Mucosa of descending colon (tissue), 3 donors: ENCODE results near the gene RAB4B. TPM values are rescaled to one million over a fixed set of nuclear protein-coding genes. Genes with fewer than 3 reads are reported as not detected.
A peak's percentile ranks its signal among the peaks of the same experiment; 100 is the strongest.

Experiments
- ATAC-seq: fragments of 200-7000 bp; cut with Tn5 transposase; one replicate; pipeline ENCODE4 v1.9.1; 2020; ENCODE audit warnings: mild to moderate bottlenecking, moderate library complexity
- DNase-seq, 3 donors: peaks; one replicate each; pipeline ENCODE4 v3.0.0-alpha.2; 2020
- H3K36me3 ChIP-seq: fragments of 200-600 bp; one replicate; pipeline ENCODE4 v1.8.0; 2021; ENCODE audit warnings: low read depth, mild to moderate bottlenecking
- H3K4me1 ChIP-seq: fragments of 200-600 bp; one replicate; pipeline ENCODE4 v1.8.0; 2021; ENCODE audit warnings: low read depth, mild to moderate bottlenecking
- H3K4me3 ChIP-seq: fragments of 200-600 bp; one replicate; pipeline ENCODE4 v1.8.0; 2021; ENCODE audit warnings: mild to moderate bottlenecking
- H3K9me3 ChIP-seq: fragments of 200-600 bp; one replicate; pipeline ENCODE4 v1.8.0; 2021; ENCODE audit warnings: mild to moderate bottlenecking
- CTCF ChIP-seq: fragments of 200-600 bp; IDR thresholded peaks from one replicate; pipeline ENCODE4 v1.8.0; 2022; ENCODE audit warnings: antibody characterized with exemption, mild to moderate bottlenecking
- intact Hi-C, 2 donors: fragments of 100-400 bp; cut with DNase I in 1 of 2; cut with micrococcal nuclease in 1 of 2; formaldehyde crosslinking; loops; one replicate each; pipeline versions ENCODE4 v1.11.0 to v1.11.1; 2022; cut with DNase I, micrococcal nuclease
- total RNA-seq, 3 donors: library from RNA; stranded (reverse); fragmentation: NEBNext Ultra II Directional in 2 of 3; extraction: Animal tissue kit (Norgen Biotek cat#: 25700) in 2 of 3; gene quantifications; one replicate each; pipeline versions ENCODE4 v1.2.1 to v1.2.4, GENCODE V29; 2021 to 2023
- donor health status: DM: no; HTN: no; CAD: no; lungs with moderate emphysema.
- donor health status: DM: no; HTN: no; CAD: no.
- donor health status: DM: no; HTN: yes; CAD: no.

Gene RAB4B
- total RNA-seq, 3 donors from 2014 or later, result 46.9 to 68.1 (median 61.0) TPM

GRCh38 chr19:40741527-40742390, 36.3 kb upstream of the RAB4B start:
- no peak for ATAC-seq
- Histone ChIP-seq H3K4me1 (no peaks in the 10 kb centered on the region), H3K9me3 (no peaks in the 10 kb centered on the region), H3K4me3 (no peak overlapping the region), H3K36me3 (no peaks in the 10 kb centered on the region)
- no peak for DNase-seq
- TF ChIP-seq CTCF, result no peak
- intact Hi-C loops, result no loop called here

- intact Hi-C loops, result no loop called here
- Histone ChIP-seq H3K4me1 (no peaks in the 10 kb centered on the region), H3K36me3 (no peaks in the 10 kb centered on the region), H3K4me3 (no peak overlapping the region), H3K9me3 (no peaks in the 10 kb centered on the region)
- no peak for DNase-seq
- peak; percentile 21 for ATAC-seq
- TF ChIP-seq CTCF, result no peak
Observed at GRCh38 chr19:40742477-40742876, 35.6 kb upstream of the RAB4B start.

GRCh38 chr19:40742886-40743285, 35.2 kb upstream of the RAB4B start:
- DNase-seq (no peak), ATAC-seq (no peak)
- intact Hi-C loops, result no loop called here
- H3K9me3 ChIP-seq, result no peaks in the 10 kb centered on the region
- H3K4me1 ChIP-seq, result no peaks in the 10 kb centered on the region
- TF ChIP-seq CTCF, result no peak
- no peak overlapping the region for H3K4me3 ChIP-seq
- H3K36me3 ChIP-seq, result no peaks in the 10 kb centered on the region

GRCh38 chr19:40743926-40744325, 34.1 kb upstream of the RAB4B start:
- no peaks in the 10 kb centered on the region for H3K36me3 ChIP-seq
- DNase-seq (no peak), ATAC-seq (no peak)
- intact Hi-C loops, result no loop called here
- H3K9me3 ChIP-seq, result no peaks in the 10 kb centered on the region
- no peak for TF ChIP-seq CTCF
- H3K4me1 ChIP-seq, result no peaks in the 10 kb centered on the region
- no peak overlapping the region for H3K4me3 ChIP-seq

- peaks cover 5% of the 10 kb centered on the region for H3K4me1 ChIP-seq
- no peaks in the 10 kb centered on the region for H3K36me3 ChIP-seq
- DNase-seq, result no peak
- TF ChIP-seq CTCF, result no peak
- intact Hi-C loops, result no loop called here
- peak; percentile 17 for ATAC-seq
- H3K4me3 ChIP-seq, result no peak overlapping the region
- no peaks in the 10 kb centered on the region for H3K9me3 ChIP-seq
Observed at GRCh38 chr19:40744554-40745401, 33.3 kb upstream of the RAB4B start.
